Activated T-helper 1 cell treated with Interleukin-2 at 50 U/mL for 16 hours (primary cell): Measurements from ENCODE around the gene IGFN1.
"Not testable (repeated sequence)": the region's sequence is repeated elsewhere in the genome, so short reads cannot be mapped to it uniquely, and the experiment has no call there.

Source experiments
- DNase-seq: peaks from one replicate; pipeline ENCODE4 v3.0.0-alpha.2; 2020; ENCODE audit warnings: low read depth

The IGFN1 gene

GRCh38 chr1:201217851-201218250 lies 27.2 kb downstream of the IGFN1 start:
- DNase-seq = no peak

DNA sequence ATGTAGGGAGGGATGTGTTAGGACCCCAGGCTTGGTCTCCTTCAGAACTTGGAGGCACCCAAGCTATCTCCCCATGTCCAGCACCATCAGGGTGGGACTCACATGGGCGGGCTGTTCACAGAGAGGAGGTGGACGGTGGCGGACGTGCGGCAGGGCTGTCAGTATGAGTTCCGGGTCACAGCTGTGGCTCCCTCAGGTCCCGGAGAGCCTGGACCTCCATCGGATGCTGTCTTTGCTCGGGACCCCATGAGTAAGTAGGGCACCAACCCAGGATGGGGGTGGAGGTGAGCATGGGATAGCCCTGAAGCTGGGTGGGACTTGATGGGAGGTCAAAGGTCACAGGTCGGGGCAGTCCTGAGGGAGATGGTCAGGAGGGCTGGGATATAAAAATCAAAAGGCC lies 27.8 kb downstream of the IGFN1 start:
- no peak for DNase-seq

- DNase-seq = no peak
Observed at GRCh38 chr1:201219481-201220387, 29.1 kb downstream of the IGFN1 start.

DNA sequence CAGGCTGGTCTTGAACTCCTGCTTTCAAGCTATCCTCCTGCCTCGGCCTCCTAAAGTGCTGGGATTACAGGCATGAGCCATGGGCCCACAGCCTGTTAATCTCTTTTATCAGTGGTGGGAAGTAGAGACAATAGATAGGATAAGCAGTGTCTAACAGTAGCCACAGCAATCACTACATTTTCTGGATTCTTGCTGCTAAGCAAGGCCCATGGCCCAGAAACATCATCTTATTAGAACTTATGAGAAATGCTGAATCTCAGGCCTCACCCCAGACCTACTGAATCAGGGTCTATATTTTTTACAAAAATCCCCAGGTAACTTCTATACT lies 29.7 kb downstream of the IGFN1 start:
- no peak for DNase-seq

- no peak for DNase-seq
Observed at GRCh38 chr1:201221201-201221846, 30.7 kb downstream of the IGFN1 start.

DNA sequence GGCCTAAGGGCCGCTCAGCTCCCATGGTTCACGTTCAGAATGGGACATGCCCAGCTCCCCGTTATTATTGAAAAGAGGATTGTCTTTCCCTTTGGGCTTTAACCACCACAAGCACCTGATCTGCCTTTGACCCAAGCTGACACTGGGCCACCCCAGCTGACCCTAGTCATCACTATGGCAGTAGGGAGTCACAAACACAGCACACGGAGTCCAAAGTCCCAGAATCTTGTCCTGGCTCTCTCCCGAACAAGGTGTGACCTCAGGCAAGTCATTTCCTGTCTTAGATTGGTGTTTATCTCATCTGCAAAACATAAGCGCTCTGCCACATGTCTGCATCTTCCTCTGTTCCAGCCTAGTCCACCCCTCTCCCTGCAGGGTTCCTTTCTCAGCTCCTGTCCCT lies 31.5 kb downstream of the IGFN1 start:
- no peak for DNase-seq

DNA sequence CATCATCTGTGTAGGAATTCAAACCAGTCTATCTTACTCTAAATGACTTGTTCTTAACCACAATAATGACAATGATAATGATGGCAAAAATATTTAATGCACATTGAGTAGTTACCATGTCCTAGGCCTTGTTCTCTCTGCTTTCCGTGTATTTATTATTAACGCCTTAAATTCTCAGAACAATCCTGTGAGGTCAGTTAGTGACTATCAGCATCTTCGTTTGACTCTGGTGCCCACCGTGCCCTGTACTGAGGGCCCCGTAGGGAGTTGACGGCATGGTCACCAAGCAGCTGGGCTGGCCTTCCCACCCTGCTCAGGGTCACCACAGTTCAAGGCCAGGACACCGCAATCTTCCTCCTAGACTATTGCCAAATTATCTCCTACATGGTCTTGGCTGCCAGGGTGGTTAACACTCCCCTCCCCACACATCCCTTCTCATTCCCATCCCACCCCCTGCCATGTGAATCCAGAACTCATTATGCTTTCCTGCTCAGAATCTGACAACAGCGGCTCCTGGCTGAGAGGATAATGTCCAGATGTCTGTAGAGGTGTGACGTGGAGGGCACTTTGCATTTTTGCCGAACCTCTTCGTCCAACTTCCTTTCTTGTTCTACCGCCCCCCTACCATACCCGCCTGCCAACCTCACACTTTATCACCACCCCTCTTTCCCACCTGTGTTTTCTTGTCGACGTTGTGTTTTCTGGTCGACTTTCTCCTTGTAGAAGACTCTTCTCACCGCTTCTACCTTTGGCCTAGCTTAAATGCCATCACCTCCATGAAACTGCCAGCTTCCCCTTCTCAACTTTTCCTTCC lies 33.4 kb downstream of the IGFN1 start:
- DNase-seq = no peak

GRCh38 chr1:201224666-201225370 lies 34.2 kb downstream of the IGFN1 start:
- no peak for DNase-seq

- DNase-seq = no peak
Observed at GRCh38 chr1:201226178-201226514, 35.5 kb downstream of the IGFN1 start.

DNA sequence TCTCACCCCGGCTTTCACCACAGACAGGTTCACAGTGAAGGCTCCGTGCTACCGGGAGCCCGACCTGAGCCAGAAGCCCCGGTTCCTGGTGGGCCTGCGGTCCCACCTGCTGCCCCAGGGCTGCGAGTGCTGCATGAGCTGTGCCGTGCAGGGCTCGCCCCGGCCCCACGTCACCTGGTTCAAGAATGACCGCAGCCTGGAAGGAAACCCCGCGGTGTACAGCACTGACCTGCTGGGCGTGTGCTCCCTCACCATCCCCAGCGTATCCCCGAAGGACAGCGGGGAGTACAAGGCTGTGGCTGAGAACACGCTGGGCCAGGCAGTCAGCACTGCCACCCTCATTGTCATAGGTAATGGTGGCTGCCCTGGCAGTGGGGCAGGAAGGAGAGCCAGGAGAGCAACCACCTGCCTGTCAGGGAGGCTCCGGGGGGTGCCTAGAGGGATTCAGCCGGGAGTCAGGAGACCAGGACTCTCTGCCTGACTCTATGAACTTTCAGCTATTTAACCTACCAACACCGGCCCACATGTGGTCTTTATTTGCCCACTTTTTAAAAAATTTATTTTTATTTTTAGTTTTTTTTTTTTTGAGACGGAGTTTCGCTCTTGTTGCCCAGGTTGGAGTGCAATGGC lies 36.4 kb downstream of the IGFN1 start:
- no peak for DNase-seq

DNA sequence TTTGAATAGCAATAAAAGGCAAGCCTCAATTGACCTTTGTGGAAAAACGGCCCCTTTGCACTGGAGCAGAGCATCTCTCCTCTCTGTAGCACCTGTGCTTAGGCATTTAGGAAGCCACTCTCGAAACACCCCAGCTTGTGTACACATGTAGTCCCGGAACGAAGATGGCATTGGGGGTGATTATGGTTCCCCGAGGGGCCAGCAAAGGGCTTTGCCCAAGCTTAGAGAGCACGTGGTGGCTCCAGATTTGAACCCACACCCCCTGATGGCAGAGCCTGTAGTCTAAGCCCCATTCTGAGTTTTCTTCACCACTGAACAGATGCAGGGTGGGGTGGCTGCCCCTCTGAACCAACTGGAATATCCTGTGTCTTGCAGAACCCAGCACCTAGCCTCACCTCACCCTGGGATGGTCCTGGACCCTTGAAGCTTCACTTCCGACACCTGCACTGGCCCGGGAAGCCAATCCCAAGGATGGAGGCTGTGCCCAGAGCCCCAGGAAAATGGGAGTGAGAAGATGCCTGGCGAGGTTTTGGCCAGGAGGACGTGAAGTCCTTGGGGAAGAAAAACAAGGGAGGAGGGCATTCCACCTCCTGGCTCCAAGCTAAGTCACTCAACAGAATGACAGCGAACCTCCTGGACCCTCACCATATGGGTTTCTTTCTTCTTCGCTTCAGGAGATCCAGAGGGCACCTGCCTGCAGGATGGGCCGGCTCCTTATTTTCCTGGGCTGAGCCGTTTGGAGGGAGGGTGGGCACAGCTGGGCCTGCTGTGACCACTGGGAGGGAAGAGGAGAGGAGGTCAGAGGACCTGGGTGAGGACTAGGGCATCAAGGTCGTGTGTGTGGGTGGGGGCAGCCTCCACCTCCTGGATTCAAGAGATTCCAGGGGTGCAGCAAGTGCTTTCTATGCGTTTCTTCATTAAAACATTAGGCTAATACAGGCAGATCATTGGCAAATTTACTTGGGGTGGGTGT lies 37.7 kb downstream of the IGFN1 start:
- no peak for DNase-seq

DNA sequence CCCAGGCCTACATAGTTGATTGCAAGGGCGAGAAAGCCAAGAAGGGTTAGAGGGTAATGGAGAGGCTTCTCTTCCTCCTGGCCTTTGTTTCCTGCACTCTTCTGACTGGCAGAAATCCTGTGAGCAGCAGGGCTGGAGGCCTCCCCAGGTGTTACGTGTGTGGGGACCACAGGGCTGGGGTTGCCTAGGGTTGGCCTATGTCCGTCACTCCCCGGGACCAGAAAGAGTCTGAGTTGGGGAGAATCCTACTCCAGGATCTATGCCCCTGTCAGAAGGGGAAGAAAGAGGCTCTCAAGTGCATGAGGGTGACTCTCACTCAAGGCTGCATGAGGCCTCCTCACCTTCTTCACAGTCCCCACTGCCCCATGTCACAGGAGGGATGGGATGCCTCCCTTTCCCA lies 38.5 kb downstream of the IGFN1 start:
- no peak for DNase-seq

- no peak for DNase-seq
Observed at GRCh38 chr1:201229771-201230635, 39.4 kb downstream of the IGFN1 start.

- DNase-seq = no peak
Observed at GRCh38 chr1:201230676-201231075, 40.1 kb downstream of the IGFN1 start.

- not testable (repeated sequence) for DNase-seq
Observed at GRCh38 chr1:201239646-201240045, 49.0 kb downstream of the IGFN1 start.

GRCh38 chr1:201240171-201240570 lies 49.5 kb downstream of the IGFN1 start:
- no peak for DNase-seq

DNA sequence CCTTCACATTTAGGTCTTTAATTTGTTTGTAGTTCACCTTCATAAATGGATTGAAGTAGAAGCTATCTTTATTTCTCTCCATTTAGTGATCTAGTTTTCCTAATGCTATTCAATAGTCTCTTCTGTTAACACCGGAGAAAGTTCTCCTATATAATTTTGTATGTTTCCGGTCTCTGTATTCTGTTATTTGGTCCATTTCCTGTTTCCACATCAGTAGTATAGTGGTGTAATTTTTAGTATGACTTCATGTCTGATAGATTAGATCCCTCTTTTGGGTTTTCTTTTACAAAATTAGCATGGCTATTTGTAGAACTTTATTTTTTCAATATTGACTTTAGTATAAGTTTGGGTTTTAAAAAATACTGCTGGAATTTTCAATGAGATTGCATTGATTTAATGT lies 51.1 kb downstream of the IGFN1 start:
- DNase-seq = no peak

GRCh38 chr1:201245082-201245481 lies 54.5 kb downstream of the IGFN1 start:
- no peak for DNase-seq

- DNase-seq = no peak
Observed at GRCh38 chr1:201248721-201249559, 58.3 kb downstream of the IGFN1 start.
